GM08714 (cell line): ENCODE data around the gene EFCAB6.

Experiments
- H3K4me3 ChIP-seq: fragments of 200-500 bp; sonication (Bioruptor generic); 2 replicates; pipeline ENCODE4 v1.5.1; 2014; ENCODE audit warnings: mild to moderate bottlenecking, low read length, inconsistent platforms
- ZNF274 ChIP-seq: IDR thresholded peaks from 2 replicates; pipeline ENCODE4 v1.6.1; 2012; ENCODE audit warnings: mild to moderate bottlenecking, low read depth, low read length

EFCAB6 gene

DNA sequence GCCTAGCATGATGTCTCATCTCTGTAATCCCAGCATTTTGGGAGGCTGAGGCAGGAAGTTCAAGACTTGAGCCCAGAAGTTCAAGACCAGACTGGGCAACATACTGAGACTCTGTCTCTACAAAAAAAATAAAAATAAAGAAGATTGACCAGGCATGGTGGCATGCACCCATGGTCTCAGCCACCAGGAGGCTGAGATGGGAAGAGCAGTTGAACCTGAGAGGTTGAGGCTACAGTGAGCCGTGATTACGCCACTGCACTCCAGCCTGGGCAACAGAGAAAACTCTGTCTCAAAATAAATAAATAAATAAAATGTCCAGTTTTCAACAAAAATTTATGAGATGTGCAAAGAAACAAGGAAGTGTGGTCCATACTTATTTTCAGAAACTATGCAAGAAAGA, 28.3 kb downstream of the EFCAB6 start:
- no peak overlapping the region for H3K4me3 ChIP-seq
- TF ChIP-seq ZNF274, result no peak

DNA sequence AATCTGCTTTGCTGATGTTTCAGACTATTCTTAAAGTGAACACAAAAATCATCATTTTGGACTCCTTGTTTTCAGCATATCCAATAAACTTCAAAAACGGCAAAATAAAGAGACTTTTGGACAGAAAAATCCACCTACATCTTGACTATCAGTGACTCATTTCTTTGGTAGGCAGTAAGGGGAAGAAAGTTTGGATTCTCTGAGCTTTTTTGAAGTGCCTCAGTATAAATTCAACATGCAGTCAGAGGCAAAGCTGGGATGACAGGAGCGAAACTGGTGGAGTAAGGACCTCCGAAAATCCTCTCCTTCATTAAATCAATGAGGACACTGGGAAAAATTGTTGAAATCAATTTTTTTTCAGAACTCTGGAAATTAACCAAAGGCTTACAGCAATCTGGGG, 29.7 kb downstream of the EFCAB6 start:
- no peak overlapping the region for H3K4me3 ChIP-seq
- no peak for TF ChIP-seq ZNF274

DNA sequence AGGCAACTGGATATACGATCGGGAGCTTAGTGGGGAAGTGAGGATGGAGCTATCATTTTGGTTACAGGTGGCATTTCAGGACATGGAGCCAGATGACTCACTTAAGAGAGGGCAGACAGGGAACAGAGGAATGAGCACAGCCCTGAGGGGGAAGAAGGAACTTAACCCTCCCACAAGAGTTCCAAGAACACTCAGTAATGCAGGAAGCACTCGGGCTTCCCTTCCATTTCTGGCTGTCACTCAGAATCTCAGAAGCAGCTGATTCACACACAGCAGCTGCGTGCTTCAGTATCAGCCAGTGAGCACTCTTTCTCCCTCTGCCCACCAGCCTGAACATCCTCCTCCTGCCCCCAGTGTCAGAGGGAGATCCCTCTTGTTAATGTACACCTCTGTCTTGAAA, 34.8 kb downstream of the EFCAB6 start:
- no peak overlapping the region for H3K4me3 ChIP-seq
- no peak for TF ChIP-seq ZNF274

DNA sequence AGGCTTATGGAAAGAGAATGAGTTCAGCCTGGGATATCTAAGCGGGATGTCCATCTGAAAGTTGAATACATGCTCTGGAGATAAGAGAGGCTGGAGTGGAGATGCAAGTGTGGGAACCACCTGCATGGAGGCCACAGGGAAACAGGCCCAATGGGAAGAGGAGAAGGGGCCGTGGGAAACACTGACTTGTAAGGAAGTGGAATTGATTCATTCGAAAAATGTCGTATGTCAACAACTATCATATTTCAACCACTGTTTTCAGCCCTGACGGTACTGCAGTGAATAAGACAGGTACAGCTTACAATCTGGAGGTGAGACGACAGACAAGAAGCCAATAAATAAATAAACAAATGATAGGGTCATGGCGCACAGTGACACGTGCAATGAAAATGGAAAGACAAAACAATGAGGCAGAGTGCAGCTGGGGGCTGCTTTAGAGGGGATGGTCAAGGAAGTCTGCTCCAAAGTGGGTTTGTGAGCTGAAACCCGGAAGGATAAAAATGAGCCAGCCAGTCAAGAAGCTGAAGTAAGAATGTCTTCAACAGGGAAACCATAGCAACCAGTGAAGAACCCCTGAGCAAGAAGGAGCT, 35.9 kb downstream of the EFCAB6 start:
- TF ChIP-seq ZNF274, result no peak
- H3K4me3 ChIP-seq, result no peak overlapping the region

DNA sequence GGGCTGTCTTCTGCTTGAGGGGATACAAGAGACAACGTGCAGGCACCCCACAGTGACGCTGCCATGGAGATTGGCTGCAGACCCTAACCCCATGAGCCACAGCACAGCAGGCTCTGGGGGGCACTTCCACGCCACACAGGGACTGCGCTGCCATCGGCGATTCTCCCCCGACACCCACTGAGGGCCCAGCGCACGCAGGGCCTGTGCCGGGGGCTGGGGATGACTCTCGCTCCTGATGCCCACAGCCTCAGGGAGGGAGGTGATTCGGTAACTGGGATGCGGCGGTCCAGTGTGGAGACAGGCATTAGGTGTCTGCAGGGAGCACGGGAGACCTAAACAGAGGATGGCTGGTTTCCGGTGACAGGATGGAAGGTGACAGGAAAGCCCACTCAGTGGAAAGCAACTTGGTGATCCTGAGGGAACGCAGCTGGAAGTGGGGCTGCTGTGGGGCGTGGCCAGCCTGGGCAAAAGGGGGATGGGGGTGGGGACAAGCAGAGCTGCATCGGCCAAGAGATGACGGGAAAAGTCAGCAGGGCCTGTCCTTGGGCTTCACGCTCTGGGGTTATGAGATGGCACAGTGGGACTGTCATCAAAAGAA, 37.7 kb downstream of the EFCAB6 start:
- TF ChIP-seq ZNF274, result no peak
- no peak overlapping the region for H3K4me3 ChIP-seq

DNA sequence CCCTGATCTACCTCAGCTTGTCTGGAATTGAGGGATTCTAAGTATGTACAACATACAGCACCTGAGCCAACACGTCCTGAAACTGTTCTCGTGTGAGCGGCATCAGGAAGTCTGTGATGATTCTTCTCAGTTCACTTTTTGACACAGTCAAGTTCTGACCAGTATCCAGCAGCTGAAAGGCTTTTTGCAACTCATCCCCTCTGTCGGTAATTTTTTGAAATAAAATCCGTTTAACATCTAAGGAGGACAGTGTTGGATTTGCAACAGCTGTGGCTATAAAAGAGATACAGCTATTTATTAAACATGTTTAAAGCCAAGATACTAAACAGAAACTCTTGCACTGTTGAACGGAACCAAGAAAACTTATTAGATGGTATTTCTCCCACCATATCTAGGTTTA, 39.3 kb downstream of the EFCAB6 start:
- no peak for TF ChIP-seq ZNF274
- H3K4me3 ChIP-seq, result no peak overlapping the region

DNA sequence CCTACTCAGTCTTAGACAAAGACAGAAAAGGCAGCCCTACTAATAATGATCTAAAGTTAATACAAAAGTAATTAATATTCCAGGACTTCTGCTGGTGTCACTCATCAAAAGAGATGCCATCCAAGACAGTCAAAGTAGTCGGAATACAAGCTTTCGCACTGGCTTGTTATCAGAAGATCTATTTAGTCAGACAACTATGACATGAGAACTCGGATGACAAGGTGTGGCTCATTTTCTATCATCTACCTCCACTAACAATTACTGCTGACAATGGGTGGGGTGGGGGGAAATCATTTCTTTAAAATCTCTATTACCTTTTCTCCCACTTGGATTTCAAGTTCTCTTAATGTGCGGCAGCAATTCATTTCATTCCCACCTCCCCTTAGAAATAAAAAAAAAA, 56.7 kb downstream of the EFCAB6 start:
- no peak for TF ChIP-seq ZNF274
- no peak overlapping the region for H3K4me3 ChIP-seq

DNA sequence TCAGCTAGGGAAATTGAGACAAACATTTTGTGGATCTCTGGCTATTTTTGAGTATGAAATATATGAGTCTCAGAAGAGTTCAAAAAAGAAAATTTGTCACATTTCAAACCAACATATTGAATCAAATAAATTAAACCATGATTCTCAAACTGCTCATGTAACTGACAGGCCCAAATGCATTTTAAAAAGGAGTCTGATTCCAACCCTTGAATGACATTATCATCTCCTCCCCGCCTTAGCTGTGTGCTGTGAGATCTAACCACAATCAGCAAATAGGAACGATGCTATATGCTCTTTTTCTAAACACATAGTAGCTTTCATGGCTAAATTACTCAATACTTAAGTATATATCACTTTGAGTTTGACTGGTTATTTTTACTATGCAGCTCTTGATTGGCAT, 57.1 kb downstream of the EFCAB6 start:
- TF ChIP-seq ZNF274, result no peak
- no peak overlapping the region for H3K4me3 ChIP-seq

DNA sequence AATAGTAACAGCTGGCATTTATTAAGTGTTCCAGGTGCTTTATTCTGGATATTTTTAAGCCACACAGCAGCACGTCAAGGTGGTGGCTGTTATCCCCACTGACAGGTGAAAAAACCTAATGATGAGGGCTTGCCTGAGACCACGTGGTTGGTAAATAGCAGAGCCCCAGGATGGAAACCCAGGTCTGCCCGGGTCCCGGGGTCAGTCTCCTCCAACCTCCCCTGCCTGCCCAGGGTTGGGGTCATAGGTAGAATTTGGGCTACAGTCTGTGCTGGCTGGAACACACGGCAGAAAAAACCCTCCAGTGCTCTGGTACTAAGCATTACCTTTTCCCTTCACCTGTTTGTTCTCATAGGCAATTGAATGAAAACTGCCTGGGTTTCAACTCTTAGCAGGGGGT, 57.9 kb downstream of the EFCAB6 start:
- TF ChIP-seq ZNF274, result no peak
- H3K4me3 ChIP-seq, result no peak overlapping the region

DNA sequence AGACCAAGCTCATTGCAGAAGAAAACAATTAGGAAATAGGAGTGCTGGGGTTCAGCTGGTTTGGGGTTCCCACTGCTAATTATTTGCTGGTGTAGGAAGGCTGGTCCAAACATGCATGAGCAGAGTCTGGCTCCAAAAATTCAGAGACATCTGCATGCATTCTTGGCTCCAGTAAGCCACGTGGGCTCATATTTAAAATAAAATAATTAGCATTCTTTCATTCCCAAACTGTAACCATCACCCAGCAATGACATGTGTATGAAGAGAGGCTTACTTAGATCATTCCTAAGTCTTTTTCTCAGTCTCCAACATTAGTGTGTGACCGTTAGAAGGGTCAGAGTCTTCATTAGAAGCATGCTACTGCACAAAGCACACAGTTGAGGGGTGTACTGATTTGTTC, 58.4 kb downstream of the EFCAB6 start:
- no peak for TF ChIP-seq ZNF274
- no peak overlapping the region for H3K4me3 ChIP-seq

DNA sequence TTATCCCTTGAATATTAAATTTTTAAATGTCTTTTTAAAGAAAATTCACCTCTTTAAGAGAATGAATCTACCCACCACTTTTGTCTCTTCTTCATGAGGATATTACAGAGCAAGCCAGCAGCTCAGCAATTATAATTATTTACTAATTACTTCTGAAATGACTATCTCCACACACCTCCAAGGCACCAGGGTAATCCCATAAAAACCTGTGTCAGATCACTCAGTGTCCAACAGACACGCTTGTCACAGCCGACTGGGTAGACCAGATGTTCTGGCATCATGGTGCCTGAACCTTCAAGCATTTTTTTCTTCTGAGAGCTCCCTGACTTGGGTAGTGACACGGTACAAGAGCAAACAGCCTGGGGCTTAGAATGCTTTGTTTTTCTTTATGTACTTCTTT, 61.4 kb downstream of the EFCAB6 start:
- no peak for TF ChIP-seq ZNF274

DNA sequence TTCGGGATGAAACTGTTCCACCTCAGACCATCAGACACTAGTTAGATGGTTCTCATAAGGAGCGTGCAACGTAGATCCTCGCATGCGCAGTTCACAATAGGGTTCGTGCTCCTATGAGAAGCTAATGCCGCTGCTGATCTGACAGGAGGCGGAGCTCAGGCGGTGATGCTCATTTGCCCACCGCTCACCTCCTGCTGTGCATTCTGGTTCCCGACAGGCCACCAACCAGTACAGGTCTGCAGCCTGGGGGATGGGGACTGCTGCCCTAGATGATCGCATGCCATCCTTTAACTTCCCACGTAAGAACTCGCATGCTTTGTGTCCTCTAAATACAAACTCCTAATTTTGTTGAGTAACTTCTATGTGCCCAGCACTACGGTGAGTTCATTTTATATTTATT, 62.6 kb downstream of the EFCAB6 start:
- TF ChIP-seq ZNF274, result no peak

More for the DNA sequence above, 61.4 kb downstream of the EFCAB6 start:
- no peak overlapping the region for H3K4me3 ChIP-seq

DNA sequence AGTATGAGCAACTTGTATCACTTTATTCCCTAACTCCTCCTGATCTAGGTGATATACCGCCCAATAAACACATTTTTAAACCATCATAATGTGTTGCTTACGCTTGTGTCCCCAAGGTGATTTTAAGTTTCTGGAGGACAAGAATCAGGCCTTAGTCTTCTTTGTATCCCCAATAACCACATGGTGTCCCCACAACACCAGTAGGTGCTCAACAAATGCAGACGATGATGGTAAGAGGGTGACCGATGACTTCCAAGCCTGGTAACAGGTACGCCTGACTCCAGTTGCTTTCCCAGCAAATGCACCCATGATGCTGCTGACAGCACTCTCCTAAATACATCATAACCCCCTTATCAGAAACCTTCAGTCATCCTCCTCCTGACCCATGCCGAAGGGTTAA, 64.2 kb downstream of the EFCAB6 start:
- TF ChIP-seq ZNF274, result no peak
- H3K4me3 ChIP-seq, result no peak overlapping the region

More for the DNA sequence above, 62.6 kb downstream of the EFCAB6 start:
- H3K4me3 ChIP-seq, result no peak overlapping the region

DNA sequence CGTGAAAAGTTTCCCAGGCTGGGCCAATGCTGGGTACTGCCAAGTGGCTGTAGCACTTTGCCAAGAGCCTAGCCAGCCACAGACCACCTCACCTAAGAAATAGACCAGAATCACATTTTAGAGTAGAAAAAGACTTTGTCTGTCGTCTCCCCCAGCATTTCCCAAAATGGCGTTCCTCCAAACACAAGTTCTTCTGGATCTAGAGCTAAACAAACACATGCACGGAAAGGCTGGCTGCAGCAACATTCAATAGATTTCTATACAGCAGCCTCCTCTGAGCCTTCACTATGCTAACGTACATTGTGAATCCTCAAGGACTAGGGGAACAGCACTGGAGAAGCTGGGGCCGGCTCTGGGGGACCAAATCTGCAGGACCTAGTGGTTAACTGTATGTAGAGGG, 65.0 kb downstream of the EFCAB6 start:
- H3K4me3 ChIP-seq, result no peak overlapping the region
- TF ChIP-seq ZNF274, result no peak

DNA sequence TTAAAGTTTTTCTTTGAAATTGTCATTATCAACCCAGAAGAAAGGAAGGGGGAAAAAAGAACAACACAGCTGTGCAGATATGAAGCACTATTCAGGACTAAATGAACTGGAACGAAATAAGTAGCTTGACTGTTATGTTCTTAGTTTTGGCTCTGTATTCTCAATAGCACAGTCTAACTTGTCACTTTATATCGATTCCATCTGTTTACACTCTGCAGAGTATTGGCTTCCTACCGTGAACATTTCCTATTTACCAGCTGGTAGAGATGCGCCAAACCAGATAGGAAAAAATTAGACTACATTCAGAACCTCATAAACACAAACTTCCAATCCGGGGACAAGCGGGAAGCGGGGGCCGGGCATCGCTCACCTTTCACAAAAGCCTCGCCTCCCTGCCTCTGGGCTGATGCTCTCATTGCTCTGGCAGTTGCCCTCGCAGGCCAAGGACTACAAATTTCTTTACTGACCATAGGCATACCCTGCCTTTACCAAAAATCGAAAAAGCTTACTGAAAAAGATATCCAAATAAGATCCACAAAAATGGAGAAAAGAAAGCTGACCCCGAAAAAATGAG, 66.2 kb downstream of the EFCAB6 start:
- no peak overlapping the region for H3K4me3 ChIP-seq
- no peak for TF ChIP-seq ZNF274

DNA sequence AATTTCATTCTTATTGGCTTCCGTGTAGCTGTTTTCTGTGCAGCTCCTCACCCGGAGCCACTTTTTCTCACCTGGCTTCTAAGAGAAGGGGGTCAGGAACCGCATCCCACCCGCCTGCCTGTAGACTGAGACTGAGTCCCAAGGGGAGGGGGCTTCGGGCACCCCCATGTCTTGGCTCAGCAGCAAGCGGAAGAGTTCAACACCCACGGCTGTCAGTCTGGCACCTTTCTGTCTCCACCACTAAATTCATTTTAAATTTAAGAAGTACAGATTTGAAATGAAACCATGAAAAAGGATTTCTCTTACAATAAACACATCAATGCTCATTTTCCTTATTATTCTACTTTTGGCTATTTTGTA, 66.7 kb downstream of the EFCAB6 start:
- no peak for TF ChIP-seq ZNF274
- no peak overlapping the region for H3K4me3 ChIP-seq
